ENCODE data around the gene NMT2. TPM values are rescaled to one million over a fixed set of nuclear protein-coding genes. Genes with fewer than 3 reads are reported as not detected.

NMT2 gene
- total RNA-seq, 2 experiments from 2014 or later, result 0.72 to 0.82 TPM

DNA sequence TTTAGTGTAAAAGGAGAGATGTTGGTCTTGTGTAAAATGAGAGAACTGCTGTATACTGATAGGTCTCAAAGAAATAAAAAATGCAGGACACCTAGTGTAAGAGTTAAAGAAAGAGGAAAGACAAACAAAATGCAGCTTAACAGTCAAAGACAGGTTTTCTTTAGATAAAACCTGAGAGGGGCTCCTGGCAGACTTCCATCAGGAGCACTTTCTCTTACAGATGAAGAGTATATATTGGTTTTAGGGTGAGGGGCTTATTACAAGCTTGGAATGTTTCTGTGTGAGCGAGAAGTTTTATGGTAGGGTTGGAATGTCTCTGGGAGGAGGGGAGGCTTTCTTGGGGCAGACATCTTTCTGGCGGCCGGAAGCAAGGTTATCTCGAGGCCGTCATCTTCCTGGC lies 96.1 kb downstream of the NMT2 start:
- no peak overlapping the region for H2AFZ ChIP-seq (ENCODE audit: low read length)
- DNase-seq (ENCODE audit: low spot score), result no peak
- intact Hi-C loops (cut with micrococcal nuclease; ENCODE audit: unreplicated experiment), result no loop called here
- ChIA-PET POLR2A (interaction anchor here (0.5 to 1.2 kb wide), 2 partner anchors 9 to 853 kb away, joined by 3 read pairs; no protein-coding TSS in a partner anchor), CTCF (ENCODE audit: unreplicated experiment) (no interaction called here)
- no peaks in the 10 kb centered on the region for H3K79me2 ChIP-seq (ENCODE audit: insufficient read depth, low read depth, low read length)
- H3K4me1 ChIP-seq (ENCODE audit: insufficient read depth, low read length, poor library complexity, severe bottlenecking), result no peaks in the 10 kb centered on the region
- H3K36me3 ChIP-seq (ENCODE audit: insufficient read depth, low read length), result no peaks in the 10 kb centered on the region
- H3K9me3 ChIP-seq (ENCODE audit: low read length), result no peaks in the 10 kb centered on the region; the same call in 1 of the 2 replicates
- TF ChIP-seq, protein P1, sequence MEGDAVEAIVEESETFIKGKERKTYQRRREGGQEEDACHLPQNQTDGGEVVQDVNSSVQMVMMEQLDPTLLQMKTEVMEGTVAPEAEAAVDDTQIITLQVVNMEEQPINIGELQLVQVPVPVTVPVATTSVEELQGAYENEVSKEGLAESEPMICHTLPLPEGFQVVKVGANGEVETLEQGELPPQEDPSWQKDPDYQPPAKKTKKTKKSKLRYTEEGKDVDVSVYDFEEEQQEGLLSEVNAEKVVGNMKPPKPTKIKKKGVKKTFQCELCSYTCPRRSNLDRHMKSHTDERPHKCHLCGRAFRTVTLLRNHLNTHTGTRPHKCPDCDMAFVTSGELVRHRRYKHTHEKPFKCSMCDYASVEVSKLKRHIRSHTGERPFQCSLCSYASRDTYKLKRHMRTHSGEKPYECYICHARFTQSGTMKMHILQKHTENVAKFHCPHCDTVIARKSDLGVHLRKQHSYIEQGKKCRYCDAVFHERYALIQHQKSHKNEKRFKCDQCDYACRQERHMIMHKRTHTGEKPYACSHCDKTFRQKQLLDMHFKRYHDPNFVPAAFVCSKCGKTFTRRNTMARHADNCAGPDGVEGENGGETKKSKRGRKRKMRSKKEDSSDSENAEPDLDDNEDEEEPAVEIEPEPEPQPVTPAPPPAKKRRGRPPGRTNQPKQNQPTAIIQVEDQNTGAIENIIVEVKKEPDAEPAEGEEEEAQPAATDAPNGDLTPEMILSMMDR (conservative IDR thresholded peaks at IDR 0.05; ENCODE audit: low read length), result no peak
- TF ChIP-seq EZH2phosphoT487 (IDR thresholded peaks at IDR 0.05; ENCODE audit: borderline replicate concordance, low read depth, low read length), result no peak
- H3K4me3 ChIP-seq (ENCODE audit: low read depth, low read length, poor library complexity, severe bottlenecking), result no peak overlapping the region
- no peak overlapping the region for H3K4me2 ChIP-seq (ENCODE audit: low read length)
- no peaks in the 10 kb centered on the region for H3K9me2 ChIP-seq (ENCODE audit: insufficient read depth, low read length)
- no peak overlapping the region for H3K27ac ChIP-seq (ENCODE audit: low read depth, low read length, poor library complexity, severe bottlenecking)
- no TSS peak for BruUV-seq (replicated peaks)
- H4K20me1 ChIP-seq (ENCODE audit: insufficient read depth, low read length), result no peaks in the 10 kb centered on the region

DNA sequence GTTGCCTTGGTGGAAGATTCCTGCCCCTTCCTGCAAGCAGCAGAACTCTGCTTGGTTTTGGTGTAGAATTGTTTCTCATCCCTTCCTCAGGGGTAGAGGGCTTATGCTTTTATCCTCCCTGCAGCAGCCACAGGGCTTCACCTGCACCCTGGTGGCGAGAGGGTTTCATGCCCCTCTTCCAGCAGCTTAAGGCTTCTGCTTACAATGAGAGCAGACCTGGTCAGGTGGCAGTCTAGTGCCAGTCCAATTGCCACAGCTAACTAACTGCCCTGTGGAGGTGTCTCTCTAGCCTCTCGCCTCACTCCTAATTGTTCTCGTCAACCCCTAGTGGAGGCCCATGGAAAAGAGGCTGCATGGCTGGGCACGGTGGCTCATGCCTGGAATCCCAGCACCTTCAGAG lies 99.3 kb downstream of the NMT2 start:
- no peak for TF ChIP-seq EZH2phosphoT487 (IDR thresholded peaks at IDR 0.05; ENCODE audit: borderline replicate concordance, low read depth, low read length)
- TF ChIP-seq, protein P1 (conservative IDR thresholded peaks at IDR 0.05; ENCODE audit: low read length), result no peak
- Histone ChIP-seq H3K4me1 (ENCODE audit: insufficient read depth, low read length, poor library complexity, severe bottlenecking) (no peaks in the 10 kb centered on the region), H3K27ac (ENCODE audit: low read depth, low read length, poor library complexity, severe bottlenecking) (no peak overlapping the region), H3K9me3 (ENCODE audit: low read length) (no peaks in the 10 kb centered on the region; the same call in 1 of the 2 replicates), H3K4me3 (ENCODE audit: low read depth, low read length, poor library complexity, severe bottlenecking) (no peak overlapping the region), H3K36me3 (ENCODE audit: insufficient read depth, low read length) (no peaks in the 10 kb centered on the region), H2AFZ (ENCODE audit: low read length) (no peak overlapping the region), H3K79me2 (ENCODE audit: insufficient read depth, low read depth, low read length) (no peaks in the 10 kb centered on the region), H3K9me2 (ENCODE audit: insufficient read depth, low read length) (no peaks in the 10 kb centered on the region), H4K20me1 (ENCODE audit: insufficient read depth, low read length) (no peaks in the 10 kb centered on the region), H3K4me2 (ENCODE audit: low read length) (no peak overlapping the region)
- CTCF ChIA-PET (ENCODE audit: unreplicated experiment), result no interaction called here
- no TSS peak for BruUV-seq (replicated peaks)
- intact Hi-C loops (cut with micrococcal nuclease; ENCODE audit: unreplicated experiment), result no loop called here
- DNase-seq (ENCODE audit: low spot score), result no peak
- POLR2A ChIA-PET, result interaction anchor here (0.7 kb wide), 1 partner anchor 233 kb away, joined by 5 read pairs; no protein-coding TSS in a partner anchor

DNA sequence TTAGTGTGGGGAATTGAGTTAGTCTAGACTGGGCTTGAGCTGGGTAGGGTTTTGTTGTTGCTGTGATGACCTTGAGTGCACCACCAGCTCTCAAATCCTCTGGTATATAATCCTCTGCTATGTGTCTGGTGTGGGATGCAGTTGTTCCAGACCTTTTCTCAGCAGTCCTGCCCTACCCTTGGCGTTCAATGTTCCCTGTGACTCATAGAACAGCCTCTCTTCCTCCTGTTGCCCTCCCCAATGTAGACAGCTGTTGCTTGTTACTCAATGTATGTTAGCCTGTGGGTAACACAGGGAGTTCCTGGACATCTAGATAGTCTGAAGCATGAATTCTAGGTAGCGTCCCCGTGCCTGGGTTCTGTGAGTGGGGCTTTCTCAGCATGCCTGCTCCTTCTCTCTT lies 99.7 kb downstream of the NMT2 start:
- Histone ChIP-seq H2AFZ (ENCODE audit: low read length) (no peak overlapping the region), H3K4me2 (ENCODE audit: low read length) (no peak overlapping the region), H3K9me2 (ENCODE audit: insufficient read depth, low read length) (no peaks in the 10 kb centered on the region), H3K9me3 (ENCODE audit: low read length) (no peaks in the 10 kb centered on the region; the same call in 1 of the 2 replicates), H3K4me1 (ENCODE audit: insufficient read depth, low read length, poor library complexity, severe bottlenecking) (no peaks in the 10 kb centered on the region), H3K4me3 (ENCODE audit: low read depth, low read length, poor library complexity, severe bottlenecking) (no peak overlapping the region), H3K27ac (ENCODE audit: low read depth, low read length, poor library complexity, severe bottlenecking) (no peak overlapping the region), H3K36me3 (ENCODE audit: insufficient read depth, low read length) (no peaks in the 10 kb centered on the region), H4K20me1 (ENCODE audit: insufficient read depth, low read length) (no peaks in the 10 kb centered on the region), H3K79me2 (ENCODE audit: insufficient read depth, low read depth, low read length) (no peaks in the 10 kb centered on the region)
- no peak for DNase-seq (ENCODE audit: low spot score)
- ChIA-PET POLR2A (no interaction called here), CTCF (ENCODE audit: unreplicated experiment) (no interaction called here)
- intact Hi-C loops (cut with micrococcal nuclease; ENCODE audit: unreplicated experiment), result no loop called here
- no peak for TF ChIP-seq EZH2phosphoT487 (IDR thresholded peaks at IDR 0.05; ENCODE audit: borderline replicate concordance, low read depth, low read length)
- TF ChIP-seq, protein P1 (conservative IDR thresholded peaks at IDR 0.05; ENCODE audit: low read length), result no peak
- BruUV-seq (replicated peaks), result no TSS peak
